T-helper 2 cell treated with Interferon-gamma antibody and Interleukin-4, amounts not matched to agents 100 ng/mL and 5 ng/mL, for 36 hours (primary cell): Measurements from ENCODE around the gene POU6F2. TPM values are rescaled to one million over a fixed set of nuclear protein-coding genes. Genes with fewer than 3 reads are reported as not detected.

Experiments
- intact Hi-C: fragments of 100-400 bp; cut with micrococcal nuclease; formaldehyde crosslinking; loops from one replicate; pipeline ENCODE4 v1.15.1; 2023
- total RNA-seq: library from RNA; stranded (reverse); gene quantifications from 2 replicates; pipeline ENCODE4 v1.2.3, GENCODE V29; 2022

The POU6F2 gene
- total RNA-seq, 1 donor from 2014 or later: not detected

DNA sequence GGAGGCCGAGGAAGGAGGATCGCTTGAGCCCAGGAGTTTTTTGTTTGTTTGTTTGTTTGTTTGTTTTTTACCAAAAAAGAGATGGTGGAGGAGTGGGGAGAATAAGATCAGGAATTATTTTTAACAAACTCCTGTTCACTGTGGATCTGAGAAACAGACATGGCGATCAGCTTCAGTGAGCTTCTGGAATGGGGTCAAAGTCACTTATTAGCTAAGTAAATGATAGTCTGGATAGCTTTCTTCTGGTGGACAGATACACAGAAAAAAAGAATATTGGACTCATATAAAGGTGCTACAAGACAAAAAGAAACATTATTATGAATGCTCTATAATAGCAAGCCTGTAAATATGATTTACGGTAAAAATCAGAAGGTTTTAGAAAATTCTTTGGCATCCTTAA is 85.1 kb downstream of the POU6F2 start:
- intact Hi-C loops: no loop called here

DNA sequence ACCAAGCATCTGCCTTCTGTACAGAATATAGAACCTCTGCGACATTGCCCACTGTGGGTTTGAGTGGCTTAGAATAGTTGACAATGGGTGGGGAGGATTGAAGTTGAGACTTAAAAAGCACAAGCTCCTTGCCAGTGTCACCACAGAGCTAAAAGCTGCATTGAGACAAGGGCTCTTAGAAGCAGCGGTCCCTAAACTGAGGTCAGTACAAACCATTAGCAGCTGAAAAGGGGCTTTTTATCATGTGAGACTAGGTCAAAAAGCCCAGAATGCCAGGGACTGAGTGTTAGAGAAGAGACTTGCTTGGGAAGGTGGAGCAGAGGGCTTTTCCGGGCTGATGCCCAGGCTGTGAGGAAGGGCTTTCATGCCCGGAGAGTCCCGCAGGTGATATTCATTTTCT is 91.3 kb downstream of the POU6F2 start:
- intact Hi-C loops: no loop called here

DNA sequence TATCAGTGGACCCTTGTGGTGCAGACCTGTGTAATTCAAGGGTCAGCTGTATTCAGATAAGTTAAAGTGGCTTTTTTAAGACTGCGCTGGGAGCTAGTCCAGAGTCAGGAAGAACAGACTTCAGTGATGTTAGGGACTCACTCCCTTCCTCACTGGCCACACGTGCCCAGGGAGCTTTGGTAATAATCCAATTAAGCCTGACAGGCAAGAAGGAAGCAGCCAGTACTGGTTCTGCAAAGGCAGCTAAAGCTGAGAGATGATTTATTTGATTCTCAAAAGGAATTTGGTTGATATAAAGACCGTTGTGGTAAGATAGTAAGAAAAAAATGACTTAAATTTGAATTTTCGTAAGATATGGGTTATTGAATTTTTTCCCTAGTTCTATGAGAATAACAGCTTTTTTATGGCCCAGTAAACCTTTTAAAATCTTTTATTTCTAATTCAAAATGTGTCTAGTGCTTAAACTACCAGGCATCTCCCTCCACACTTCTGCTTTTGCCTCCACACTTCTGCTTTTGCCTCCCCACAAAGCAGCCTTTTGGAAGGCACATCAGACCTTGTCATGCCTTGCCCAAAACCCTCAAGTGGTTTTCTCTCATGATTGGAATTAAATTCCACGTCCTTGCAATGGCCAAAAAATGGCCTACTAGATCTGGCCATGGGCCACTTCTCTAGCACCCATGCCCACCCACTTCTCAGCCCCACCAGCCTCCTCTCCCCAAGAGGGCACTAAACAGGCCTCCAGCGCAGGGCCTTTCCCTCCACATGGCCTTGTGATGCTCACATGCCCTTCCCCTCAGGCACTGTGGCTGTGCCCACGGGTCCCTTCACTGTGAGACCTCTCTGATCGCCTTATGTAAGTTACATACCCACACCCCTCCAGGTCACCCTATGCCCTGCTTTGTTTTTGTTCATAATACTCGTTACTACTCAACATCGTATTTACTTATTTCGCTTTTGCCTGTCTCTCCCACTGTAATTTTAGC is 92.5 kb downstream of the POU6F2 start:
- intact Hi-C loops: no loop called here

DNA sequence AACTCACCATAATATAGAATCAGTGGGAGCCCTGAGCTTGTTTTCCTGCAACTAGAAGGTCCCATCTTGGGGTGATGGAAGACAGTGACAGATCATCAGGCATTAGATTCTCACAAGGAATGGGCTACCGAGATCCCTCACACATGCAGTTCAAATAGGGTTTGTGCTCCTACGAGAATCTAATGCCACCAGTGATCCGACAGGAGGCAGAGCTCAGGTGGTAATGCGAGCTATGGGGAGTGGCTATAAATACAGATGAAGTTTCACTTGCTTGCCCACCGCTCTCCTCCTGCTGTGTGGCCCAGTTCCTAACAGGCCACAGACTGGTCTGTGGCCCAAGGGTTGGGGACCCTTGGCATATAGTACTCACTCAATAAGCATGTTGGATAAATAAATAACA is 93.4 kb downstream of the POU6F2 start:
- intact Hi-C loops: no loop called here

DNA sequence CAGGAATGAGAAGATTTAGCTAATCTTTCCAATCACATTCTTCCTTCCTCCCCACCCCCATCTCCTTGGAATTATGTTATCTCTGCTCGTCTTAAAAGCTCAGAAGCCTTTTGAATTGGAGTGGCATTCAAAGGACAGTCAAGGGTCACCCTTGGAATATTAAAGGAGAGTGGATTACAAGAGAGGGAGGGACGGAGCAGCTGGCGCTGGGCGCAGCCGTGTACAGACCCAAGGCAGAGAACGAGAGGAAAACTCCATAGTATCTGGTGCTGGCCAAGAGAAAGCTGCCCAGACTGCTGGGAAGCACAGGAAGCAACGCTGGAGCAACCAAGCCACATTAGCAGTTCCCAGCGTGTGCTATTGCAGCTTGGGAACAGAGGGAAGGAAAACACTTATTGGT is 95.7 kb downstream of the POU6F2 start:
- intact Hi-C loops: no loop called here

DNA sequence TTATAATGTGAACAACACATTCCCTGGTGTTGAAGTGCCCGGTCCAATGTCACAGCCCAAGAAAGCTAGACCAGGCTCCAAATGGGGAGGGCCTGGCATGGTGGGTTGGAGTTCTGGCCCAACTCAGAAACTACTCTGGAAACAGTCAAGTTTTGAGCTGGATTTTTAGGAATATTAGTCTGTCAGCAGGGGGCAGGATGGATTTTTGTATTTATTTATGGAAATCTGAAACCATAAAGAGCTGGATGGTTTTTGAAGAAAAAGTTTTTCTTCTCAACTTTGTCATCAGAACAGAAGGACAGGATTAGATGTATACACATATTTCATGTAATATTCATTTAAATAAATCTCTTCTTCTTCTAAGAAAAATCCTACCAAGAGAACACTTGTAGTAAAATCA is 97.5 kb downstream of the POU6F2 start:
- intact Hi-C loops: no loop called here

DNA sequence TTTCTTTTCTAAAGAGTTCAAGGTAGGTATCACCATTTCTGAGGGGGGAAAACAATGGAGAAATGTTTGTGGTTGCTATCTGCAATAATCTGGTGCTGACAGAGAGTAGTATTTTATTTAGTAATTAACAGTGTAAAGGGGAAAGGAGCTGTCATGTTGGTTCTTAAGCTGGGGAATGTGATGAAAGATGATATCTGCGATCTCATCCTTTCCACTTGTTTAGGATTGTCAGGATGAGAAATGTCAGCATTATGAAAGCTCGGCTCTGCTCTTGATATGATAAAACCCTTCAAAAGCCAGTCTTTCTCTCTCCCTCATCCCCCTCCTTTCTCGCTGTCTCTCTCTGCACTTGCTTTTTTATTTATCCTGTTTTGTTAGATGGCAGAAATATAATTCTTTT is 106.1 kb downstream of the POU6F2 start:
- intact Hi-C loops: no loop called here

DNA sequence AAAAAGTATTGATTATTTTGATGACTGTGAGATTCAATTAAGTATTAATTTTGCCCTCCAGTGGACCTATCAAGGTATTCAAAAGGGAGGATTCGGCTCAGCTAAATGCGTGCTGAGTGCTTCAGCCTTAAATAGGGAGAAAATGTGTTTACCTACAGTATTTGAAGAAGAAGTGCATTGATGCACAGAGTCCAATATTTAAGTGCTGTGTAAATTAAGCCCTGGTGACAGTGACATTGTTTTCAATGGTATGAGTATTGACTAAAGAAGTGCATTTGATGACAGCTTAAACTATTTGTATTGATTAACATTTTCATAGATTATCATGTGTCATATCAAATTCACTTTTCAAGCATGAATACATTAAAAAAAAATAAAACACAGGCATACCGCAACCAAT is 106.6 kb downstream of the POU6F2 start:
- intact Hi-C loops: no loop called here

DNA sequence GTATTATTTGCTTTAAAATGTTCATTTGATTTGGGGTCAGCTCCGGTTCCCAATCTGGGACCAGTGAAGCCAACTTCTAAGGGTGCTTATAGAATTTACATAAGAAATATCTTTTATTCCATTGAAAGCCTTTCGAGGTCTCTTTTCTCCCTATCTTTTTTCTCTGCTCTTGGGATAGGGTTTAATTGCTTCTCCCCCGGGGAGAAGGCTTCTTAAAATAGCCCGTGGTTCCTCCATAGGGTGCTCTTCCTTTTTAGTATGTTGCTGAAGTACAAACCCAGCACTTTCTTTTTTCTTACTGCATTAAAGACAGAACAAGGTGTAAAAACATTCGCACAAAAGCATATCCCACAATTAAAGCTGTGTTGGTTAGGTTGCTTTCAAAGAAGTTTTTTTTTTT is 107.5 kb downstream of the POU6F2 start:
- intact Hi-C loops: no loop called here

DNA sequence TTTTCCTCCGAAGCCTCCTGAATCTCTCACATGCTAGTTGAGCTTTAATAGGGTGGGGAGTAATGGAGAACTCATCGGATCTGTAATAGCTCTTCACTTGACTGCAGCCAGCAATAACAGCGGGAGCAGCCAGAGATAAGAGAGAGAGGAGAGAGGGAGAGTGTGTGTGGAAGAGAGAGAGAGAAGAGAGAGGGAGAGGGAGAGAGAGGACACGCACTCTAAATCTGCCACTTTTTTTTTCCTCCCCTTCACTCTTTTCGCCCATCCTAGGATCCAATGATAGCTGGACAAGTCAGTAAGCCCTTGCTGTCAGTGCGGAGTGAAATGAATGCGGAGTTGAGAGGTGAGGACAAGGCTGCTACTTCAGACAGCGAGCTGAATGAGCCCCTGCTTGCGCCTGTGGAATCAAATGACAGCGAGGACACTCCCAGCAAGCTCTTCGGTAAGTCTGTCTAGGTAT is 107.9 kb downstream of the POU6F2 start:
- intact Hi-C loops: no loop called here

DNA sequence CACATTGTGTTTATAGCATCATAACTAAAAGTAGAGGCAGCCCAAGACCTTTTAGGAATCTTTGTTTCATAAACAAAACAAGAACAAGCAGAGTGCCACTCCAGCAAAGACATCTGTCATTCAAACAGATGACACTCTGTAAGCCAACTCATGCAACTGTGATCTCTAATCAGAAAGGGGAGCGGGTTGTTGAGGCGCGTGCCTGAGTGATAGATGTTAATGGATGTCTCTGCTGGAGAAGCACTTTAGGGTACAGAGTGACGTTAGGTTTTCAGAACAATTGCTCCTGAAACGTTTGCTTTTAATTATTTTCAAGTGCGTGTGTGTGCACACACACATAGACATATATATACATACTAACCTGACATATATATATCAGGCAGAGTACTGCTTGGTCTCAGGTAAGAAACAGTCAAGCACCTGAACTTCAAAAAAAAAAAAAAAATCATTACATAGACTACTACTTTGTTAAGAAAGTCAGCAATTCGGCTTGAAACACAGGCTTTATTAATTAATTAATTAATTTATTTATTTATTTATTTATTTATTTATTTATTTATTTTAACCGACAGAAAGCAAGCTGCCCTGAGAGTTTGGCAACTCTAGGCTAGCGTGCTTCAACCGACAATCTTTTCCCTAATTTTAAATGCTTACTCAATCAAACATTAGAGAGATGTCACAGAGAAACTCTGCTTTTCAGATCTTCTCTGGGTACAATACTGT is 109.1 kb downstream of the POU6F2 start:
- intact Hi-C loops: no loop called here

DNA sequence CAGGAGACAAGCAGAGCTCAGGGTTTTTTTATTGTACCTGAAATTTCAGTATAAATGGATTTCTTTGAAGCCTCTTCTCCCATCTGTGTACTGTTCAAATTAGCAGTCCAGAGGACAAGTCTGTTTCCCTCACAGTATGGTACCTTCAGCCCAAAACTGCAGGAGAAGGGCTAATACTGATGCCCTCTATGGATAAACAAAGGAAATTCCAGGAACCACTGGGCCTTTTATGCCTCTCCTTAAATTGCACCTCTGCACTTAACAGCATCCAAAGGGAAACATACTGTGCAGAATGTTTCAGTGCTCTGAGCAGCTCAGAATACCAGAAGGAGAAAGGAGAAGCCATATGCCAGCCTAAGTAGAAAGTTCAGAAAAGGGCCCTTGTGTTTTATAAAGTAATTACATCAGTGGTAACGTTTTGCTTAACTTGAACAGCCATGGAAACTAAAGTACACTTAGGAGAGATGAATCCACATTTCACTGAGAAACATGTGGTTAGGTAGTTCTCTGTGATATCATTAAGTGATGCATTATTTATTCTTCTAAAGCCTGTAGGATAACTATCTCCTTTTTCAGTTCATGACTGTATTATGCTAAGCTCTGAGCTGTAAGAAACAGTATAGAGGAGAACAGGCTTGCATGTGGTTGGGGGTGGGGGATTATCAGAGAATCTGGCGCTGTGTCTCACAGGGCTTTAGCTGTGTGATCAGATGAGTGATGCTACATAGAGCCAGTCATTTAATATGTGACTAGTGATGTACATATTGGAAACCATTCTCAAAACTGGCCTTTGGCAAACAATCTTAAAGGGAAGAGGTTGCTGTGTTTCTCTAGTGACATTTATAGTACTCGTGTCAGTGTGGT is 111.3 kb downstream of the POU6F2 start:
- intact Hi-C loops: no loop called here

DNA sequence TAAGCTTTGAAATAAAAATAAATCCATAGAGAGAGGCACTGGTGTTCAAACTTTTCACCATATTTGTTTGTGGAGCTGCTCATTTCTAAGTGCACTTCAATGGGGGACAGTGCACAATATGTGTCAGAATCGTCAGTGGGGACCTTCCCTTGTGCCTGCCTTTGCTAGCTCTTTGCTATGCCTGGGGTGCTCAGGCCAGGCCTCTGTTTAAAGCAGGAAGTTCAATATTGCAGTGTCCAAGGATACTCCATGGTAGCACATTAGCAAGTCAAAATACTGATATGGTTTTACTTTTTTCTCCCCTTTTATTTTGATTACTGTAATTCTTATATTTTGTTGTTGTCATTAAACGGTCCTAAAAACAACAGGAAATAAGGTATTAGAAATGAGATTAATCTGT is 113.4 kb downstream of the POU6F2 start:
- intact Hi-C loops: no loop called here

DNA sequence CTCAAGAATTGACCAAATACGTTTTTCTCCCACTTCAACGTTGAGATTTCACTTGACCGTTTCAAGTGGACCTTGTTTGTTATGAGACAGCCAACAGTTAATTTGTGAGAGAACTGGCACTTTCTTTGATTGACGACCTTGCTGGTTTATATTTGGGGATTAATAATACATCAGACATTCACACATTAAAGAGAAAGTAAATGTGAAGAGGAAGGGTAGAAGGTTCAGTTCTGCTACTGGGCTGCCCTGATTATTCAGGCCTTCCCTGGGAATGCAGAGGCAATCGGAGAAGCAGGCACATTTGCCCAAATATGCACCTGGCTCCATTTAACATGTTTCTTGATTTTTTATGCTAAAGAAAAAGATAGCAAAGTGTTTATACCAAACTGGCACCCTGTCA is 114.1 kb downstream of the POU6F2 start:
- intact Hi-C loops: no loop called here

DNA sequence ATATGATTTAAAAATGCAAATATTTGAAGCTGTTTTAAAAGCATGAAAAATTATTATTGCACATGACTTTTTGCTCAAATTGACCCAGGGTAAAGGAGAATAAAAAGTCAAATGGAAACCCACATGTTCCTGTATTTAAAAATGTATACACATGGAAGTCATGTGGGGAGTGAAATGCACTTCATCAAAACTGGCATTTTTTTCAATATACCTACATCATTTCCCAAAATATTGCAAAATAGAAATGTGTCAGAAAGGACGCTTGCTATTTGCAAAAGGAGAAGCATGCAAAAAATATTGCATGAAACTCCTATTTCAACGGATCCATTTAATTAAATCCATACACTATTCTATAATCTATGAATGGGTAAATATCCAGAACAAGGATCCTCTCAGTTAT is 117.0 kb downstream of the POU6F2 start:
- intact Hi-C loops: no loop called here

DNA sequence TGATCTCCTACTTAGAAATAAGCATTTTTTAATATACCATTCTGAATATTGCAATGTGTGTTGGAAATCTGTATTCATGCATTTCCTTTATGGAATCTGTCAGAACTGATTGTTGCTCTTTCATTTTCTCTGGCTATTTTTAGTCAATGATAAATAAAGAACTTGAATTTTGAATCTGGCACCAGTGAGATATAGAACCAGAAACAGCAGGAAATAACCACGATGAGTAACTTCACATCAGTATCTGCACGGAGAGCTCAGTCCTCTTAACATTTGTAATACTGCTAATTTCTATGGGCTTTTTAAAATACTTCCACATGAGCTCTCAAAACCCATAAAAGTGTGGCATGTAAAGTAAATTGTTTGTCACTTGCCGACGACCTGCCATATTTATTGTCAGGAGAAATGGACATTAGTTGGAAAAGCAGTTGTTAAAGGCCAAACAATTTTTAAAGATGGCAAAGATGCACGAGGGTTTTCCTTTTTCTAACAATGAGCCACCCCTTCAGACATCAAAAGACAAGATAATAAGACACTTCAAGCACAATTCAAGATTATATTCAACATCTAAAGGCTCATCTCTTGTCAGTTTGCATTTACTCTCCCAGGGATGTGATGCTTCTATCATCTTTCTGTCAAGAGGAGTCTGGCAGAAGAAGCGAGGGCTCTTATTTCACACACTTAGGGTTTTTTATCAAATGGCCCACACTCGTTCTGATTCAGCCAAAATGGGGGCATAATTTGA is 118.3 kb downstream of the POU6F2 start:
- intact Hi-C loops: no loop called here

DNA sequence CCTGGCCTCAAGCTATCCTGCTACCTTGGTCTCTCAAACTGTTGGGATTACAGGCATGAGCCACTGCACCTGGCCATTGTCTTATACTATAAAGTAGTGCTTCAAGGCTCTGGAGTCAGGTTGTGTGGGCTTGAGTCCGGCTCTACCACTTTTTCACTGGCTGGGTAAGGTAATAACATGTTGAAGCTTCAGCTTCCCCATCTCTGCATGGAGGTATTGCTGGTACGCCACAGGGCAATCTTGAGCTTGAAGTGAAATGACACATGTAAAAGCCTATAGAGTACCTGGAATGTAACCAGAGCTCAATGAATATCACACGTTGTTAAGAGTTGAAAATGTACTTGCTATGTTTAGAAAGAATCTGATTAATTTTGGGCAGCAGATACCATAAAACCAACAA is 120.8 kb downstream of the POU6F2 start:
- intact Hi-C loops: no loop called here

DNA sequence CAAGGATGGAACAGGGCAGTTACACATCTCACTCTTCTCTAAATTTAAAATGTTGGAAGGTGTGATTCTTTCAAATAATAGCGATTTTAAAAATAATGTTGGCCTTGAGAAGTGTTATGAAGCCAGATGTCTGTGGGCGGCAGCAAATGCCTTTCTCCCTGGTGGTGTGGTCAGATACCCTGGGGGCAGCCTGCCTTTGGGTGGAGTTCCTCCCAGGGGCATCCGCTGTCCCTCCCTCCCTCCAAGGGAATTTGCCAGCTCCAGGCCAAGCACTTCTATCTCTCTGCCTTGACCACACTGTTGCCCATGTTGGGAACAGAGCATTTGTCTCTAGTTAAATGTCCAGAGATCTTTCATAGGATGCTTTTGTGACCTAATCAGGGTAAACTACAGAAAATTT is 121.4 kb downstream of the POU6F2 start:
- intact Hi-C loops: no loop called here

DNA sequence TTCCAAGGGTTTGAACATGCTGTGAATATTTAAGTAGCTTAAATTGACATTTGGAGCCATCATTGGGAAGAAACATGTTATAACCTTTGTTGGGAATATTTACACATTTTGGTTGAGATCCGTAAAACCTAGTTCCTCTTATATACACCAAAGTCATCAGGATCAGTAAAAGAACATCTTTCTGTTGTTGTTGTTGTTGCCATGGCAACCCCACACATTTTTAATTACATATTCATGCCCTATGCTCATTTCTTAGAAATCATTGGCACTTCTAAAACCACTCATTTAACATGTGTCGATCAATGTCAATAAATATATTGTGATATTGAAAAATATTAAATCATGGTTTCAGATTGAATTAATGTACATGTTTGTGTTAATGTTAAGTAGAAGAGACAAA is 122.6 kb downstream of the POU6F2 start:
- intact Hi-C loops: no loop called here

DNA sequence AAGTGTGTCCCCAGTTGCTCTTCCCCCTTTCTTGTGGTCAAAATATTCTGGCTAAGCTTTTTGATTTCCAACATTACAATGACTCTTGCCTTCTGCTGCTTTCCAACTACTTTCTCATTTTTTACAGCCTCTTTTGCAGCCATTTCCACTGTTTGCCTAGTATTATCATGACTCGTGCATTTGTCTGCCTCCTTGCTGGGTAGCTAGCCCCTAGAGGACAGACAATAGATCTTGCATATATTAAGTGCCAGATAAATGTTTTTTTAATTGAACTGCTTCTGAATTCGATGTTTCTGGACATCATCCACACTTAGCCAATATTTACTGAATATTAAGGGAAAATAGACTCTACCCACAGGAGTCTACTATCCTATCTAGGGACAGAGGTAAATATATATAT is 124.5 kb downstream of the POU6F2 start:
- intact Hi-C loops: no loop called here

DNA sequence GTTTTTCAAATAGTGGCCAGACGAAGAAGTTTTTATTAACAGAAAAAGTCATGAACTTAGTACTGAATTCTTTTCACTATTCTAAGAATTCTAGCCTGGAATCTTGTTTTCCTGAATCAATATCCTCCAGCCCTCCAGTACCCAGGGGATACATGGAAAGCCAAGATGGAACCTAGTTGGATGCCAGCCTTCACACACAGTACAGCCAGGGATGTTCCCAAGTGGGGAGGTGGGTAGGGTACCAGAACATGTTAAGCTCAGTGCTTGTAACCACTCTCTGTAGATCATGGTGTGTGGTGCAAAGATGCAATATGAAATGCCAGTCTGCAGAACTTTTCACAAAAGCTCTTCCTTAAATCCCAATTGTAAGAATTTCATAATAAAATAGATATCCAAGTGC is 128.0 kb downstream of the POU6F2 start:
- intact Hi-C loops: no loop called here
